HEK293 (cell line): Measurements from ENCODE around the gene ZNF775.

Experiments
- CTCF ChIA-PET: fragments of 350-600 bp; formaldehyde crosslinking; extraction: SDS; loops from one replicate; lab custom pipeline; 2021; ENCODE audit warnings: antibody characterized with exemption; lab: Yijun Ruan, JAX
- POLR2A ChIA-PET: fragments of 300-600 bp; formaldehyde crosslinking; extraction: SDS; loops from one replicate; lab custom pipeline; 2020; ENCODE audit warnings: antibody characterized with exemption, inconsistent platforms; lab: Yijun Ruan, JAX
- H3K27ac ChIP-seq: fragments of 200-500 bp; sonication (Bioruptor generic); 2 replicates; pipeline ENCODE4 v1.5.1; 2014; ENCODE audit warnings: low read depth, low read length, control low read depth, inconsistent platforms; ENCODE audit errors: extremely low read depth
- H3K36me3 ChIP-seq, 2 experiments: fragments of 200-500 bp in 1 of 2; sonication (Bioruptor generic) in 1 of 2; 1 replicate in 1 of 2; 2 replicates in 1 of 2; pipeline ENCODE4 v1.5.1; 2014 to 2017; ENCODE audit warnings: inconsistent platforms in 2 of 2, low read length in 2 of 2; ENCODE audit not compliant: control insufficient read depth in 2 of 2, insufficient read depth in 1 of 2
- H3K4me1 ChIP-seq: fragments of 200-500 bp; sonication (Bioruptor generic); 2 replicates; pipeline ENCODE4 v1.5.1; 2014; ENCODE audit warnings: mild to moderate bottlenecking, low read length, inconsistent platforms; ENCODE audit not compliant: control insufficient read depth, insufficient read depth
- H3K4me3 ChIP-seq: 2 replicates; pipeline ENCODE4 v1.5.1; 2011; ENCODE audit warnings: low read depth, mild to moderate bottlenecking, control low read depth, low read length, moderate library complexity
- H3K9me3 ChIP-seq: fragments of 200-500 bp; sonication (Bioruptor generic); 2 replicates; pipeline ENCODE4 v1.5.1; 2014; ENCODE audit warnings: low read depth, low read length, inconsistent platforms; ENCODE audit not compliant: control insufficient read depth, insufficient read depth
- IKZF3 ChIP-seq: fragments of 450-650 bp; IDR thresholded peaks from 2 replicates; pipeline ENCODE4 v1.5.0; 2018; ENCODE audit warnings: missing biosample characterization, mild to moderate bottlenecking, missing genetic modification characterization, moderate library complexity
- KLF16 ChIP-seq: fragments of 450-650 bp; formaldehyde crosslinking; IDR thresholded peaks from 2 replicates; pipeline ENCODE4 v1.5.1; 2017; ENCODE audit warnings: missing biosample characterization, missing genetic modification characterization
- MEIS1 ChIP-seq: sonication (generic); formaldehyde crosslinking; IDR thresholded peaks from 2 replicates; pipeline ENCODE4 v1.8.1; 2022; ENCODE audit warnings: missing genetic modification reagents, mild to moderate bottlenecking, borderline replicate concordance
- PRDM2 ChIP-seq: fragments of 450-650 bp; formaldehyde crosslinking; IDR thresholded peaks from 2 replicates; pipeline ENCODE4 v1.5.1; 2016; ENCODE audit warnings: missing biosample characterization, missing genetic modification characterization, borderline replicate concordance
- REPIN1 ChIP-seq: fragments of 450-650 bp; formaldehyde crosslinking; IDR thresholded peaks from 2 replicates; pipeline ENCODE4 v1.5.1; 2017; ENCODE audit warnings: missing biosample characterization, missing genetic modification characterization, low read depth
- SALL2 ChIP-seq: fragments of 450-650 bp; formaldehyde crosslinking; IDR thresholded peaks from 2 replicates; pipeline ENCODE4 v1.5.0; 2017; ENCODE audit warnings: missing biosample characterization, mild to moderate bottlenecking, missing genetic modification characterization, borderline replicate concordance
- ZBTB48 ChIP-seq: fragments of 450-650 bp; formaldehyde crosslinking; IDR thresholded peaks from 2 replicates; pipeline ENCODE4 v1.5.1; 2016; ENCODE audit warnings: missing biosample characterization, missing genetic modification characterization
- ZBTB7A ChIP-seq: fragments of 450-650 bp; formaldehyde crosslinking; IDR thresholded peaks from 2 replicates; pipeline ENCODE4 v1.5.1; 2016; ENCODE audit warnings: low read depth, missing biosample characterization, missing genetic modification characterization
- ZBTB8A ChIP-seq: fragments of 450-650 bp; formaldehyde crosslinking; IDR thresholded peaks from 2 replicates; pipeline ENCODE4 v1.5.1; 2016; ENCODE audit warnings: missing biosample characterization, missing genetic modification characterization
- ZNF114 ChIP-seq: fragments of 450-650 bp; formaldehyde crosslinking; IDR thresholded peaks from 2 replicates; pipeline ENCODE4 v1.5.0; 2017; ENCODE audit warnings: missing biosample characterization, missing genetic modification characterization
- ZNF132 ChIP-seq: fragments of 450-650 bp; formaldehyde crosslinking; IDR thresholded peaks from 2 replicates; pipeline ENCODE4 v1.5.1; 2017; ENCODE audit warnings: missing biosample characterization, missing genetic modification characterization, borderline replicate concordance
- ZNF133 ChIP-seq: fragments of 450-650 bp; formaldehyde crosslinking; IDR thresholded peaks from 2 replicates; pipeline ENCODE4 v1.5.1; 2016; ENCODE audit warnings: missing biosample characterization, missing genetic modification characterization
- ZNF266 ChIP-seq: fragments of 450-650 bp; formaldehyde crosslinking; IDR thresholded peaks from 2 replicates; pipeline ENCODE4 v1.5.1; 2016; ENCODE audit warnings: missing biosample characterization, missing genetic modification characterization, low read depth
- ZNF37A ChIP-seq: fragments of 450-650 bp; IDR thresholded peaks from 2 replicates; pipeline ENCODE4 v1.5.1; 2018; ENCODE audit warnings: missing biosample characterization, missing genetic modification characterization
- ZNF391 ChIP-seq: fragments of 450-650 bp; formaldehyde crosslinking; IDR thresholded peaks from 2 replicates; pipeline ENCODE4 v1.5.1; 2016; ENCODE audit warnings: low read depth, missing biosample characterization, missing genetic modification characterization, borderline replicate concordance
- ZNF610 ChIP-seq: fragments of 450-650 bp; formaldehyde crosslinking; IDR thresholded peaks from 2 replicates; pipeline ENCODE4 v1.5.1; 2016; ENCODE audit warnings: missing biosample characterization, missing genetic modification characterization, borderline replicate concordance
- ZNF830 ChIP-seq: fragments of 450-650 bp; IDR thresholded peaks from 2 replicates; pipeline ENCODE4 v1.5.0; 2018; ENCODE audit warnings: missing biosample characterization, missing genetic modification characterization, low read depth, mild to moderate bottlenecking, moderate library complexity
- ZSCAN16 ChIP-seq: fragments of 450-650 bp; formaldehyde crosslinking; IDR thresholded peaks from 2 replicates; pipeline ENCODE4 v1.5.1; 2016; ENCODE audit warnings: missing biosample characterization, missing genetic modification characterization
- TF ChIP-seq, protein P1 (sequence below): fragments of 450-650 bp; formaldehyde crosslinking; IDR thresholded peaks from 2 replicates; pipeline ENCODE4 v1.5.1; 2016; ENCODE audit warnings: missing biosample characterization, missing genetic modification characterization

The ZNF775 gene

DNA sequence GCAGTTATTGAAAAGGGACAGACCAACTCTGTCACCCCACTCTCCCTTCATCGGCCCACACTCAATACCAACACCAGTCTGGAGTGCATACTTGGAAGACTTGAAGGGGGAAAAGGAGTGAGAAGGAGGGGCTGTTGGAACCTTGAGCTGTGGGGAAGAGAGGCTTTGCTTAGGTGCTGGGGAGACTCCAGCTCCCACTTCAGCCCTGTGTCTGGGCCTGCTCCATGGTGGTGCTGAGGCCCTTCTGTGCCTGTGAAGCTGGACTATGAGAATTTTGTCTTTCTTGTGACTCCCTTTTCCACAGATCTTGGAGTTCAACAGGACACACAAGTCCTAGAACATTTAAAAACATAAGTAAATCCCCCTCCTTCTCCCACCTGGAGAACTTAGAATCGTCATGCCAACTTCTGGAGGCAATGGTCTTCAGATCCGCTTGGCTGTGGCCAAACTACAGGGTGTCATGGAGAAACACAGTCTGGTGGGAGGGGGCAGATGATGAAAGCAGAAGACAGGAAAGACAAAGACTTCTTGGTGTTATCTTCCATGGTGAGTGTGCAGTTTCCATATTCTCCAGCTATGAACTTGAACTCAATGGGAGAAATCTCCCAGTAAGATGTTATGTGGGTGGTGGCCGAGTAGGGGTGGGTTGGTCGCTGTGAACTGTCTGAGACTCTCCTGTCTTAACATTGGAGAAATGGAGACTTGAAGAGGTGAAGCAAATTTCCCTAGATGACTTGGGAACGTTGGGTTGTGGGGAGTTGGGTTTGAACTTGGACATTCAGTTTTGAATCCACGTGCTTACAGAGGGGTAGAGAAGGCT, 52.9 kb downstream of the ZNF775 start:
- no peak for TF ChIP-seq ZBTB48 (tag by site-specific recombination)
- no peak for TF ChIP-seq KLF16 (tag by site-specific recombination)
- TF ChIP-seq ZSCAN16 (tag by site-specific recombination): no peak
- no peak for TF ChIP-seq IKZF3 (tag by site-specific recombination)
- TF ChIP-seq REPIN1: no peak
- TF ChIP-seq, all 188 proteins: peak for 0
- ChIA-PET CTCF (interaction anchor here (1.2 kb wide), 1 partner anchor 17 kb away, joined by 3 read pairs; no protein-coding TSS in a partner anchor), POLR2A (no interaction called here)
- Histone ChIP-seq H3K36me3 (no peaks in the 10 kb centered on the region), H3K4me1 (no peaks in the 10 kb centered on the region), H3K4me3 (no peak overlapping the region), H3K27ac (no peak overlapping the region), H3K9me3 (no peaks in the 10 kb centered on the region)

DNA sequence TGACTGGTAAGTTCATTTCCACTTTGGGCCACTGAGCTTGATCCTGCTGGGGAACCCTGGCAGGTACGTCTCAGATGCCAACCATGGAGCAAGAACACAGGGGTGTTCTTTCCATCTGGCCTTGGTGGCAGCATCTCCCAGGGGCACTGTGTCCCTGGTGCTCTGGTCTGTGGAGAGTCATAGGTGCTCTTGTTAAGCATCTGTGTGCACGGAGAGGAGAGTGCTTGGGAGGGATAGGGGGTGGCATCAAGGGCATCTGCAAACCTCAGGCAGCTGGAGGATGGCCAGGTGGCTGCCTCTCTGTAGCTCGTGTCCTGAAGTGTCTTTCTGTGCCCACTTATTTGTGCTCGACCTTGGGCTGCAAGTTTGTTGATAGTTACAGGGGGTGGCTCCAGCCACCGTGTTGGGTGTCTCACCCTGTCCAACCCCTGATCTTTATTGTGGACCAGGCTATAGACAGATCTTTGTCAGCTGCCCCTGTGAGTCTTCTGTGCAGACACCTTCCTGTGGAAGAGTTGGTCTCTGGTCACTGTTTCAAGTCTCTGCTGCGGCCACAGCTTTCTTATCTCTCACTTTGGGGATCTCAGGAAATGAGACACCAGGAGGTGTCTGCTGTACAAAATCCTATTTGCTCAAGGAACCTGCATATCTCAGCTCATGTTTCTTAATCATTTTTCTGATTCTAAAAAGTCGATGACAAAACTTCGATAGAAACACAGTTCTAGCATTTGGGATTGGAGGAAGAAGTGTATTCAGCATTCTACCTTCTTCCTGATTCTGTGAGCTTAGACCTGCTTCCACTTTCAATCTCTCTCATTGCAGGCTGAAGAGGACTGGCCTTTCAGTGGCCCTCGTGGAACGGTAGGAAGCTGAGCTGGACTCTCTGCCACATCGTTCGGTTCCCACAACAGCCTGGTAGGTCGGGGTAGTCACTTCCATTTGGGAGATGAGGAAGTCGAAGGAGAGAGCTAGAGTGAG, 54.1 kb downstream of the ZNF775 start:
- H3K4me3 ChIP-seq: no peak overlapping the region
- no peaks in the 10 kb centered on the region for H3K36me3 ChIP-seq
- POLR2A ChIA-PET: no interaction called here
- TF ChIP-seq ZNF391 (no peak), ZNF114 (no peak), ZNF133 (tag by site-specific recombination) (no peak), ZNF37A (tag by site-specific recombination) (no peak), ZNF830 (tag by site-specific recombination) (no peak), ZBTB8A (tag by site-specific recombination) (no peak), ZNF266 (tag by site-specific recombination) (no peak), ZBTB7A (tag by site-specific recombination) (no peak)
- TF ChIP-seq, all 188 proteins: peak for 0
- no peaks in the 10 kb centered on the region for H3K9me3 ChIP-seq
- no peaks in the 10 kb centered on the region for H3K4me1 ChIP-seq
- CTCF ChIA-PET: interaction anchor here (0.9 kb wide), 1 partner anchor 127 kb away, joined by 3 read pairs; no protein-coding TSS in a partner anchor
- H3K27ac ChIP-seq: no peak overlapping the region

DNA sequence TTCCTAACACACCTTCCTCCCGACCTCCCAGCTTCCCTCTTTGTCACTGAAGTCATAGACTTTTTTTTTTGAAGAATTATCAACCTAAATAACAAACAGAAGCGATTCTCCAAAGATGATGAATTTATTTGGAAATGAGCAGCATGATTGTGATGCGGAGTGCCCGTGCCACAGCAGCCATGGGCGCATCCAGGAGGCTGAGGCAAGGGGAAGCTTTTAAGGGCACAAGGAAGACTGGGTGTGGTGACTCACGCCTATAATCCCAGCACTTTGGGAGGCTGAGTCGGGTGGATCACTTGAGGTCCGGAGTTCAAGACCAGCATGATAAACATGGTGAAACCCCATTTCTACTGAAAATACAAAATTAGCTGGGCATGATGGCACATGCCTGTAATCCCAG, 55.1 kb downstream of the ZNF775 start:
- Histone ChIP-seq H3K27ac (no peak overlapping the region), H3K4me3 (no peak overlapping the region), H3K36me3 (no peaks in the 10 kb centered on the region), H3K9me3 (no peaks in the 10 kb centered on the region), H3K4me1 (no peaks in the 10 kb centered on the region)
- TF ChIP-seq ZNF610: no peak
- ChIA-PET CTCF (no interaction called here), POLR2A (no interaction called here)

- Histone ChIP-seq H3K27ac (no peak overlapping the region), H3K4me3 (no peak overlapping the region), H3K4me1 (no peaks in the 10 kb centered on the region), H3K36me3 (no peaks in the 10 kb centered on the region), H3K9me3 (no peaks in the 10 kb centered on the region)
- CTCF ChIA-PET: no interaction called here
- POLR2A ChIA-PET: no interaction called here
- TF ChIP-seq SALL2 (no peak), MEIS1 (CRISPR knock-in tag) (no peak), ZNF132 (tag by site-specific recombination) (no peak), PRDM2 (tag by site-specific recombination) (no peak)
- TF ChIP-seq, protein P1, sequence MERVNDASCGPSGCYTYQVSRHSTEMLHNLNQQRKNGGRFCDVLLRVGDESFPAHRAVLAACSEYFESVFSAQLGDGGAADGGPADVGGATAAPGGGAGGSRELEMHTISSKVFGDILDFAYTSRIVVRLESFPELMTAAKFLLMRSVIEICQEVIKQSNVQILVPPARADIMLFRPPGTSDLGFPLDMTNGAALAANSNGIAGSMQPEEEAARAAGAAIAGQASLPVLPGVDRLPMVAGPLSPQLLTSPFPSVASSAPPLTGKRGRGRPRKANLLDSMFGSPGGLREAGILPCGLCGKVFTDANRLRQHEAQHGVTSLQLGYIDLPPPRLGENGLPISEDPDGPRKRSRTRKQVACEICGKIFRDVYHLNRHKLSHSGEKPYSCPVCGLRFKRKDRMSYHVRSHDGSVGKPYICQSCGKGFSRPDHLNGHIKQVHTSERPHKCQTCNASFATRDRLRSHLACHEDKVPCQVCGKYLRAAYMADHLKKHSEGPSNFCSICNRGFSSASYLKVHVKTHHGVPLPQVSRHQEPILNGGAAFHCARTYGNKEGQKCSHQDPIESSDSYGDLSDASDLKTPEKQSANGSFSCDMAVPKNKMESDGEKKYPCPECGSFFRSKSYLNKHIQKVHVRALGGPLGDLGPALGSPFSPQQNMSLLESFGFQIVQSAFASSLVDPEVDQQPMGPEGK (tag by site-specific recombination): no peak
Measured at GRCh38 chr7:150435047-150435389, 55.9 kb downstream of the ZNF775 start.
